Stomach smooth muscle (tissue), 2 donors: Measurements from ENCODE around the gene DUOX2.
"Not testable (repeated sequence)": the region's sequence is repeated elsewhere in the genome, so short reads cannot be mapped to it uniquely, and the experiment has no call there.

Experiments
- H3K27ac ChIP-seq: one replicate; pipeline ENCODE4 v1.7.0; 2013; ENCODE audit warnings: mild to moderate bottlenecking, low read length, inconsistent platforms
- H3K27me3 ChIP-seq, 2 donors: one replicate each; pipeline ENCODE4 v1.7.0; 2013; ENCODE audit warnings: low read length in 2 of 2; ENCODE audit not compliant: insufficient read depth in 2 of 2, control insufficient read depth in 1 of 2
- H3K36me3 ChIP-seq, 2 donors: one replicate each; pipeline ENCODE4 v1.7.0; 2013; ENCODE audit warnings: low read length in 2 of 2; ENCODE audit not compliant: control insufficient read depth in 2 of 2, insufficient read depth in 2 of 2
- H3K4me1 ChIP-seq: one replicate; pipeline ENCODE4 v1.7.0; 2013; ENCODE audit warnings: low read length; ENCODE audit not compliant: control insufficient read depth, insufficient read depth
- H3K4me3 ChIP-seq, 2 donors: one replicate each; pipeline ENCODE4 v1.7.0; 2013; ENCODE audit warnings: low read length in 2 of 2
- H3K9ac ChIP-seq, 2 donors: one replicate each; pipeline ENCODE4 v1.7.0; 2013; ENCODE audit warnings: low read length in 2 of 2, mild to moderate bottlenecking in 1 of 2
- H3K9me3 ChIP-seq, 2 donors: one replicate each; pipeline ENCODE4 v1.7.0; 2013; ENCODE audit warnings: low read length in 2 of 2; ENCODE audit not compliant: control insufficient read depth in 2 of 2
- donor health status: healthy.
- donor health status: Pancreatic carcinoma.

Gene DUOX2

DNA sequence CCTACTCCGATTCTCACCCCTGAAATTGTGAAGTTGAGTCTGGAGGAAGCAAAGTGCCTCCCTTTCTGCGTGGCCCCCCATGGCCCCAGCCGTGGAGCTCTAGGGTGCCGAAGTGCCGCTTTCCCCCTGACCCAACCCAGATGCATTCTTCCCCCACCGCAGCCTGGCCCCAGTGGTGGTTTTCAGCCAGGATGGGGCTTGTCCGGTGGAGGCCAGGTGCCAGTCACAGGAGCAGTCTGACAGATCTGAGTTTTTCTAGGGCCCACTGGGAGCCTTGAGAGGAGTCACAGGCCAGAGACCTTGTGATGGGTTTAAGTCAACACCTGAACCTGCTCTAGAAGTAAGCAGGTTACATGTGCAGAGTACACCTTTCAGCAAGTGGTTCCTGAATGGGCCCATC lies 51.7 kb downstream of the DUOX2 start:
- H3K9me3 ChIP-seq, H3K4me3 ChIP-seq, H3K9ac ChIP-seq, H3K36me3 ChIP-seq, H3K27me3 ChIP-seq, H3K27ac ChIP-seq, H3K4me1 ChIP-seq: not testable (repeated sequence)

DNA sequence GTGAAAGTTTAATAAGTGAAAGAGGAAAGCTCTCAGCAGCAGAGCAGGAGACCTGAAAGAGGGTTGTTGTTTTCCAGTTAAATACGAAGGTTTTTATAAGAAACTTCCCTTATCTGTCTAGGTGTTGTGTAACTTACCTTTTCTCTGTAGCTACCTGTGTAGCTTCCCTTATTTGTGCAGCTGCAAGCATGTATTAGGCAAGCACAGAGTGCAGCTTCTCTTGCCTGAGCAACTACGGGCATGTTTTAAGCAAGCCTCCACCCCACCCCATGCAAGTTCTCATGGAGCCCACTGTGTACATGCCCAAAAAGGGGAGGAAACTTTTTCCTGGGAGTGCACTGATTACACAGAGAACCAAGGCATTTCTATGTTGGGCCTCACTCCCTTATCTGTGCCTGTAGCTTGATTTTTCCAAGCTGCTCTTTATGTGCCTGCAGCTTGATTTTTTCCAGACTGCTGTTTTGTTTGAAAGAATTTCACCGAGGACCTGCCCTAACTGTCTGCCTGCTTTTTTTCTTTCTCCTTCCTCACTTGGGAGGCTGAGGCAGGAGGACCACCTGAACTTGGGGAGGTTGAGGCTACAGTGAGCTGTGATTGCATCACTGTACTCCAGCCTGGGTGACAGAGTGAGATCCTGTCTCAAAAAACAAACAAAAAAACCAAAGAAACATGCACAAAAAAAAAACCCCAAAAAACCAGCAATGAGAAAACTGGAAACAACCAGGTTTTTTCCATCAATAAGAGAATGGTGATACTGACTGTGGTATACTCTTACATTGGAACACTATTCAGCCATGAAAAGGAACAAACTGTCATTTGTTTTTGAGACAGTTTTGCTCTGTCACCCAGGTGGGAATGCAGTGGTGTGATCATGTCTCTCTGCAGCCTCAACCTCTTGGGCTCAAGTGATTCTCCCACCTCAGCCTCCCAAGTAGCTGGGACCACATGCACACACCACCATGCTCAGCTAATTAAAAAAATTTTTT lies 55.0 kb downstream of the DUOX2 start:
- not testable (repeated sequence) for H3K9ac ChIP-seq, H3K4me3 ChIP-seq, H3K4me1 ChIP-seq, H3K27me3 ChIP-seq, H3K27ac ChIP-seq, H3K36me3 ChIP-seq, H3K9me3 ChIP-seq

DNA sequence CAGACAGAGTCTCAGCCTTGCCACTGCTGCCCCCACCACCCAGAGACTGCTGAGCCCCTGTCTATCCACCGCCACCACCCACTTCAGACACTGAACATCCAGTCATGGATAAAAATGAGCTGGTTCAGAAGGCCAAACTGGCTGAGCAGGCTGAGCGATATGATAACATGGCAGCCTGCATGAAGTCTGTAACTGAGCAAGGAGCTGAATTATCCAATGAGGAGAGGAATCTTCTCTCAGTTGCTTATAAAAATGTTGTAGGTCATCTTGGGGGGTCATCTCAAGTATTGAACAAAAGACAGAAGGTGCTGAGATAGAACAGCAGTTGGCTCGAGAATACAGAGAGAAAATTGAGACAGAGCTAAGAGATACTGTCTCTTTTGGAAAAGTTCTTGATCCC lies 61.3 kb downstream of the DUOX2 start:
- H3K9ac ChIP-seq, H3K9me3 ChIP-seq, H3K36me3 ChIP-seq, H3K27ac ChIP-seq, H3K4me1 ChIP-seq, H3K4me3 ChIP-seq, H3K27me3 ChIP-seq: not testable (repeated sequence)

DNA sequence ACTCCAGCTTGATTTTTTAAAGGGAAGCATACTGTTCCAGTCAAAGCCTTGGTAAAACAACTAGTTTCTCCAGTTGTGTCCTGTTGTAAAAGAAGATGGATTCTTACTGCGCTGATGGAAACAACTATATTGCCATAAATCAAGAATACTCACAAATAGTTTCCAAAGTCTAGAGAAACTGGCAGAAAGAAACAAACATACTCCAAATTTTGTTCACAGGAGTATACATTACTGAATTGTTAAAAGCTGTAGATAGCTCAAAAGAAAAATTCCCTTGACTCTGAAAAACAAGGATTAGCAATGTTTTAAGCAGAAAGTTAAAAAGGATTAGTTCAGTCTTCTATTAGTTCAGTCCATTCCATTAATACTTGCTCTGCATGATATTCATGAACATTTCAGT lies 63.4 kb downstream of the DUOX2 start:
- Histone ChIP-seq H3K4me1 (no peaks in the 10 kb centered on the region), H3K27ac (no peak overlapping the region), H3K36me3 (no peaks in the 10 kb centered on the region), H3K9me3 (no peaks in the 10 kb centered on the region), H3K9ac (no peak overlapping the region), H3K4me3 (no peak overlapping the region), H3K27me3 (no peaks in the 10 kb centered on the region)

DNA sequence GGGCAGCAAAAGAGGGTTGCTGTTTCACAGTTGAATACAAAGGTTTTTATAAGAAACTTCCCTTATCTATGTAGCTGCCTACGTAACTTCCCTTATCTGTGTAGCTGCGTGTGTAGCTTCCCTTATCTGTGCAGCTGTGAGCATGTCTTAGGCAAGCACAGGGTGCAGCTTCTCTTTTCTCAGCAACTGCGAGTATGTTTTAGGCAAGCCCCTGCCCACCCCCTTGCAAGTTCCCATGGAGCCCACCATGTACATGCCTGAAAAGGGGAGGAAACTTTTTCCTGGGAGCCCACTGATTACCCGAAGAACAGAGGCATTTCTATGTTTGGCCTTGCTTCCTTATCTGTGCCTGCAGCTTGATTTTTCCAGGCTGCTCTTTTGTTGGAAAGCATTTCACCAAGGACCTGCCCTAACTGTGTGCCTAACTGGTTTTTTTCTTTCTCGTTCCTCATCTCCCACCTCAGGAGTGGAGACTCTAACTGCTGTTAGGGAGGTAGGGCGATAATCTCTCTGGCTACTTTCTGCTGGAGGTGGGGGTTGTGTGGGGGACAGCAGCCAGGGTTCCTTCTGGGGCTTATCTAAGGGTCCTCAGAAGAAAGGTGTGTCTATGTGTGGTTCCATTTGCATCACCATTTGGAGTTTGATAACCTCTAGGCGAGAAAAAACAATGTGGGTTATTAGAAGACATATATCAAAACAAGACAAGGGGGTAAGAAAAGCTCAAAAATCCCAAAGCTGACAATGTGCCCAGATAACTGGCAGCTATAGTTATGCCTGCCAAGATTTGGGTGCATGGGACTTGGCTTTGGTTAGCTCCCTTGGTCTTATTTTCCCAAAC lies 65.0 kb downstream of the DUOX2 start:
- Histone ChIP-seq H3K9me3 (no peaks in the 10 kb centered on the region), H3K4me1 (no peaks in the 10 kb centered on the region), H3K27me3 (no peaks in the 10 kb centered on the region), H3K9ac (no peak overlapping the region), H3K36me3 (no peaks in the 10 kb centered on the region), H3K4me3 (no peak overlapping the region), H3K27ac (no peak overlapping the region)

DNA sequence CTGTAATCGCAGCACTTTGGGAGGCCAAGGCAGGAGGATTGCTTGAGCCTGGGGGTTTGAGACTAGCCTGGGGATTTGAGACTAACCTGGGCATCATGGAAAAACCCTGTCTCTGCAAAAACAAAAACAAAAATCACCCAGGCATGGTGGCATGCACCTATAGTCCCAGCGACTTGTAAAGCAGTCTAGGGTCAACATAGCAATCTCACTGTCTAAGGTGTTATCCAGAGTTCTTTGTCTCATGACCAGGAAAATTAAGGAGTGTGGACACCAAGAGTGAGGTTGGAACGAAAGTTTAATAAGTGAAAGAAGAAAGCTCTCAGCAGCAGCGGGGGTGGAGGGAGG lies 65.6 kb downstream of the DUOX2 start:
- H3K27me3 ChIP-seq, H3K27ac ChIP-seq, H3K4me3 ChIP-seq, H3K9me3 ChIP-seq, H3K4me1 ChIP-seq, H3K9ac ChIP-seq, H3K36me3 ChIP-seq: not testable (repeated sequence)

DNA sequence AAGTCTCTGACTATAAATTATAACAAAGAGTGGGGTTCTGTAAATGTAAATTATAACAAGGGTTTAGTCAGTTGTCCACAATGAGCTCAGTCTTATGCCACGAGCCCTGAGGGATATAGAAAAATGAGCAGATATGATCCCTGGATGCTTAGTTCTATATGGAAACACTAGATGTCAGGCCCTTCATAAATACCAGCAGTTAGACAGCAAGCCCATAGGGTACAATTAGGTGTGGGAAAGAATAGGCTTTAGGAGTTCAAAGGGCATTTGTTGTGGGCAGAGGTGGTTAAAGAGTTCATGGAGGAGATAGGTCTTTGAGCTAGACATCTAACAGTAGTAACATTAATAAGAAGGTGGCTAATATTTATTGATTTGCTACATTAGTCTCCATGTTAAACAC lies 69.7 kb downstream of the DUOX2 start:
- H3K27me3 ChIP-seq, H3K4me1 ChIP-seq, H3K9ac ChIP-seq, H3K36me3 ChIP-seq, H3K9me3 ChIP-seq, H3K4me3 ChIP-seq, H3K27ac ChIP-seq: not testable (repeated sequence)

DNA sequence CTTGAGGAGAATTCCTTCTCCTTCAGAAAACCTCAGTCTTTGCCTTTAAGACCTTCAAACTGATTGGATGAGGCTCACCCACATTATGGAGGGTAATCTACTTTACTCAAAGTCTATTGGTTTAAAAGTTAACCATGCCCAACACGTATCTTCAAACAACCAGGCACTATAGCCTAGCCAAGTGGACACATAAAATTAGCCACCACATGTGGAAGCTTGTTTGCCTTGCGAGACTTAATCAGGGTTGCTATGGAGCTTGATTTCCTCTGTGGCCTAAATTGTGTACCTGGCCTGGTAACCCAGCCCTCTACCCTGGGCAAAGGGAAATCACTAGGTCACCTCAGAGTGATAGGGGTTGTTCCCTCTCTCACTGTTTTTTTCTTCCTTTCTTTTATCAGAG lies 71.1 kb downstream of the DUOX2 start:
- not testable (repeated sequence) for H3K4me1 ChIP-seq, H3K36me3 ChIP-seq, H3K27me3 ChIP-seq, H3K4me3 ChIP-seq, H3K9ac ChIP-seq, H3K9me3 ChIP-seq, H3K27ac ChIP-seq
